CD4-positive, alpha-beta T cell treated with Interleukin-1 beta for 1 hour (primary cell): ENCODE results near the gene RASGRP3.

Experiments
- DNase-seq, 2 donors: peaks; one replicate each; pipeline ENCODE4 v3.0.0-alpha.2; 2020 to 2022

RASGRP3 gene

DNA sequence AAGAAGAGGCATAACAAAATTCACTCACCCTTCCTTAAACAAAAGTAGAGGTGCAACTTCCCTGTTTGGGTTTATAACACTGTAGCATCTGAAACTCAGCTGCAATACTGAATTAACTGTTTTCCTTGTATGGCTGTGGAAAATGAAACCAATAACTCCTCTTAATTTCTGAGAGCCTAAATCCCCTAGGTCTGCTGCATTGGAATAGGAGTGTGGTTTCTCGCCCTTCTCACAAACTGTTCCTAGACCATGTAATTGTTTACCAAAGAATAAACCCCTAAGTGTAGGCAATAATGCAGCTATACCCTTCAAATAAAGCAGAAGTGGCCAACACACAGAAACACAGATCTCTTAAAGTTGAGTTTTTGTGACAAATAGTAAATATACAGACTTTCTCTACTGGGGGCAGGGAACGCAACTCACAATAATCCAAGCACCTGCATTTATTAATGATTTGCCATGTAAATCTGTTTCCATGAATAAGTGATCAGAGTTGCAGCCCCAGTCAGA is 52.0 kb downstream of the RASGRP3 start:
- DNase-seq: no peak

- no peak for DNase-seq
These were observed 53.5 kb downstream of the RASGRP3 start for GRCh38 chr2:33529771-33530481.

GRCh38 chr2:33530690-33531548 is 54.5 kb downstream of the RASGRP3 start:
- no peak for DNase-seq

- no peak for DNase-seq
These were observed 55.2 kb downstream of the RASGRP3 start for GRCh38 chr2:33531549-33532059.

DNA sequence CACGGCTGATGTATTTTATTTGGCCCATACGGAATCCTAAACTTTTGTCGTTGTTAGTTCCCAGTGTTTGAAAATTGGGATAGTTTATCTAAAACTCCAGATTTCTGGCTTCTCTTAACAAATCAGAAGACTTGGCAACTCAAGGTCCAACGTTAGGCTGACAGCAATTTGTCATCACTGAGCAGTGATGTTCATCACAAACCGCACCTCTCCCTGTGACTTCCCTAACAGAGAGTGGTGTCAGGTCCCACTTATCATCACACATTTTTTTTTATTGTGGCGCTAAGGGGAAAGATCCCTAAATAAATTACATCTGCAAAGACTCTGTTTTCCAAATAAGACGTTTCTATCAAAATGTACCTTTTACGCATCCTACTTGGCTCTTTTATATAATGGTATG is 55.7 kb downstream of the RASGRP3 start:
- DNase-seq: no peak

GRCh38 chr2:33532966-33533365 is 56.5 kb downstream of the RASGRP3 start:
- no peak for DNase-seq

DNA sequence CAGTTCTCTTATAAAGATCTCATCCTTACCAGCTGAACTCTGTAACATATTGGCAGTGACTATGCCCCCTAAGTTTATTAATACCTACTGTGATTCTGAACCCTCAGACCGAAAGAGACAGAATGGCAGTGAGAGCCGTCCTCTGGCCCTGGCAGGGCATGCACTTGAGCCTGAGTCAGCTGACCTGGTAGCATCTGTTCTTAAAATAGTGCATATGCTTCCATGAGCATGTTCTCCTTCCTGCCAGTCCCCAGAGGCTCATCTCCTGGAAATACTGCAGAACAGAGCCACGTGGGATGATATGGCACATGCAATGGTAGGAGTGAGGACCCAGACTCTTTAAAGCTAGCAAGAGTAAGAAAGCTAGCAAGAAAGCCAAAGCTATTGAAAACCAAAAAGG is 59.0 kb downstream of the RASGRP3 start:
- DNase-seq: no peak

- DNase-seq: no peak
These were observed 64.8 kb downstream of the RASGRP3 start for GRCh38 chr2:33541243-33541642.

DNA sequence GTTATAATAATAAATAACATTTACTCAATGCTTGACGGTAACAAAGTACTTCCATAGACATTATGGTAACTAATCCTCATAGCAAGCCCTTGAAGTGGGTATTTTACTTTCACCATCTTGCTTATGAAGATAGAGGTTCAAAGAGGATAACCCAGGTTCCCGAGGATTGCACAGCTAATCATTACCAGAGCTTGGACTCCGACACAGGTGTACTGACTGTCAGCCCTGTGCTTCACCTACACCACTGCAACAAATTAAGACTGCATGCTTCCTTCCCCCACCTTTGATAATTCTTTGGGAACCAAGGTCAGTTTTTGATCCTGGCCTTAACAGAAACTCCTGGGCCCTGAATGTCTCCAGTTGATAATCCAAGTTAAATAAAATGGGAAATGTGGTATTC is 73.8 kb downstream of the RASGRP3 start:
- DNase-seq: no peak

DNA sequence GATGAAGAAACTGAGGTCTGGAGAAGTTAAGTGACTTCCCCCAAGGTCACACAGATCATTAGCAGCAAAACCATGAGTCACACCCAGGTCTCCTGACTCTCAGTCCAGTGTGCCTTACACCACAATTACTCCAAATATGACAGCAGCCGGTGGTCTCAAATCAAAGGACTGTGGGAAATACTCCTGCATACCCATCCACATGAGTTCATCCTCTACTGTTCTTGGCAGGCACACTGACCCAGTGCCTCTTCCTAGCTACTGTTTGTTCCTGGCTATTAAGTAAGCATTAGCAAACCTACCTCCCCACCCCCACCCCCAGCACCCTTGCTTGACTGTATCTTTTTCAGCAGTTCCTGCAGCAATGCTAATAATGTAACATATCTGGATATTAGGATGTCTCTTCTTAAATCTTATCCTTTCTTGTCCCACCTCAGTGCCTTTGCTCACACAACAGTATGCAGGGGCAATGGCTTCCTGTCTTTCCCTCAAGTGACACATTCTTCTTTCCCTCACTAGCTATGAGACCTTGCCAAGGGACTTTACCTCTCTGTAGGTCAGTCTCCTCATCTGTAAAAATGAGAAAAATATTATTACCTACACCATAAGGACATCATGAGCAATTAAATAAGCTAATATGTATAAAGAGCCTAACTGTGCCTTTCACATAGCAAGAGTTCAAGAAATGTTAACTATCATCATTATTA is 76.5 kb downstream of the RASGRP3 start:
- no peak for DNase-seq

GRCh38 chr2:33555681-33556080 is 79.2 kb downstream of the RASGRP3 start:
- no peak for DNase-seq

GRCh38 chr2:33559328-33559727 is 82.9 kb downstream of the RASGRP3 start:
- DNase-seq: no peak

DNA sequence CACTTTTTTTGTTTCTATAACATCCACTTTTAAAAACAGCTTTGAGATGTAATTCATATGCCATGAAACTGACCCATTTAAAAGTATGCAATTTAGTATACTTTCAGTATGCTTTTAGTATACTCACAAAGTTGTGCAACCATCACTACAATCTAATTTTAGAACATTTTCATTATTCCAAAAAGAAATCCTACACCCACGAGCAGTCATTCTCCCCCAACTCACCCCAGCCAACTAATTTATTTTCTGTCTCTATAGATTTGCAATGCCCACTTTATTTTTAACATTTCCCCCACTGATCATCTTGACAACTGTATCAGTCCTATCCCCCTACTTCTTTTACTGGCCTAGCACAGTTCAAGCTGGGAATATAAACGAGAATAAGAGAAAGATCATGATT is 83.6 kb downstream of the RASGRP3 start:
- no peak for DNase-seq

DNA sequence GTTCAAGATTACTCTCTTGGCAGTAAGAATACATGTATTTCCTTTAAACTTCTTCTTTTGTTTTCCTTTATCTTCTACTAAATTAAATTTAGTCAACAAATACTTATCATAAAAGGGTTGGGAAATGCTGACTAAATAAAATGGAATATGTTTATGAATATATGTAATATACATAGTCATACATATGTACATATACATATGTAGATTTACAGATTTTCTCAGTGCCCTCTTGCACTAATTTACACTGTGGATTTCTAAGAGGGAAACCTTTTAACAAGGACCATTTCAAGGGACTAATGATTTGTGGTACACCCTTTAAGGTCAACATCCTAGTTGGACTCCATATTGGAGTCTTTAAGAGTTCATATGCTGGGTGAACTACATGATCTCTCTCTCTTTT is 85.4 kb downstream of the RASGRP3 start:
- no peak for DNase-seq

DNA sequence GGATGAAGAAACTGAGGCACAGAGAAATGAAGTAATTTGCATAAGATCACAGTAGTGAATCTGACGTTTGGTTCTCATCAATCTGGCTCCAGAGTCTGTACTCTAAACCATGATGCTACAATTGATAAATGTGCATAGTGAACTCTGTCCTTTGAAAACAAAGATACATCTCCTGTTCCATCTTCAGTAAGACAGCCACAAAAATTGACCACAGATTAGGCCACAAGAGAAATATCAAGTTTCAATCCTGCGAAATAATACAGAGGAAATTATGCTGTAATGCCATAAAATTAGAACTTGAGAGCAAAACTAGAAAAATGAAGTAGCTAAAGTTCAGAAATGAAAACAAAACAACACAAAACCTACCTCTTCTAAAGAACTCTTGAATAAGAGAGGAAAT is 94.2 kb downstream of the RASGRP3 start:
- DNase-seq: no peak

DNA sequence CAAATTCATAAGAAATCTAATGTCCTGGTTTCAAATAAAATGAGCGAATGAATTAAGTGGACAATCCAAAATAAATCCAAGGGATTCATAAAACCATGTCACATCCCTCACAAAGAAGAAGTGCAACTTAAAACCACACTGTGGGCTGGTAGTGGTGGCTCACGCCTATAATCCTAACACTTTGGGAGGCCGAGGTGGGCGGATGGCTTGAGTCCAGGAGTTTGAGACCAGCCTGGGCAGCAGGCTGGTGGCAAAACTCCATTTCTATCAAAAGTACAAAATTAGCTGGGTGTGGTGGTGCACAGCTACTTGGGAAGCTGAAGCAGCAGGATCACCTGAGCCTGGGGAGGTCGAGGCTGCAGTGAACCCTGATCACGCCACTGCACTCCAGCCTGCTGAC is 97.2 kb downstream of the RASGRP3 start:
- DNase-seq: no peak

GRCh38 chr2:33577084-33577483 is 100.6 kb downstream of the RASGRP3 start:
- DNase-seq: no peak

- no peak for DNase-seq
These were observed 101.2 kb downstream of the RASGRP3 start for GRCh38 chr2:33577668-33578067.

DNA sequence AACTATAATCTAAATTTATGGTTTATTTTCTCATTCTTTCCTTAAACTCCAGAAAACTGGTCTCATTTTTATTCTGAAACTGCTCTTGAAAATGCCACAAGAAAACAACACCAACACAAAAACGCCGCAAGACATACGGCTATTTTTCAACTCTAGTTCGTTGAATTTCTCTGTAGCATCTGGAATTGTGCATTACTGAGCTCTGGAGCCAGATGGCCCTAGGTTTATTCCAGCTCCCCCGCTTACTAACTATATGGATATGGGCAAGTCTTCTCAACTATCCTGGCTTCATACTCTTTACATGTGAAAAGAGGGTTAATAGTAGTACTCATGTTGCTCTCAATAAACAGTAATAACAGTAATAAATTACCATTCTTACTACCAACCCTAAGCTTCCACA is 102.8 kb downstream of the RASGRP3 start:
- no peak for DNase-seq

DNA sequence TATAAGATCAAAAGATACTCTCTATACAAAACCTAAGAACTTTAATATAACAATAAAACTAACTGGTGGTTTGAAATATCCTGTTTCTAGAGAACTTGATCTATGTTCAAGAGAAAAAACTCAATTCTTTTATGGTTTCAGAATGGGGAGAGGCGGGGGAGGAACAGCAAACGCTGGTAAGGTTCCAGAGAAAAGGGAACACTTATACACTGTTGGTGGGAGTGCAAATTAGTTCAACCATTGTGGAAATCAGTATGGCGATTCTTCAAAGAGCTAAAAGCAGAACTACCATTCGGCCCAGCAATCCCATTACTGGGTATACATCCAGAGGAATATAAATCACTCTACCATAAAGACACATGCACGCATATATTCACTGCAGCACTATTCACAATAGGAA is 105.4 kb downstream of the RASGRP3 start:
- no peak for DNase-seq

- peak; percentile 15 to 49 for DNase-seq
These were observed 106.9 kb downstream of the RASGRP3 start for GRCh38 chr2:33583194-33583938.

GRCh38 chr2:33586766-33587165 is 110.3 kb downstream of the RASGRP3 start:
- DNase-seq: no peak

DNA sequence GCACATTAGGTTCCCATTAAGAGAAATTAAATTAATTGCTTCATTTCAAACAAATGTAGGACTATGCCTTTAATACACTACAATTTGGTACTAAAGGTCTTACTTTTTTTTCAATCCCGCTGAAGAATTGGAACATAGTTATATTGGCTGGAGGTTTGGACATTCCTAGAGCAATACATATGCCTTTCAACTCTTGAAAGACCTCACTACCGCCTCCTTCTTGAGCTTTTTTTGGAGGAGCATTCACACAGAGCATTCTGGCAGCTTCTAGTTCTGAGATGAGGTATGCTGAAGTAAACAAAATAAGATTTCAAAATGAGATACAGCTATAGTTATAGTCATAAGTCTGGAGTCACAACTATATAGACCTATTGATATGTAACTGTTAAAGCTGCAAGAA is 111.8 kb downstream of the RASGRP3 start:
- no peak for DNase-seq
